Ishikawa (cell line): ENCODE results near the gene CXCL8.

Experiments used
- CEBPB ChIP-seq: IDR thresholded peaks from 2 replicates; pipeline ENCODE4 v1.6.1; 2012
- CREB1 ChIP-seq: IDR thresholded peaks from 2 replicates; pipeline ENCODE4 v1.6.1; 2012; ENCODE audit warnings: low read depth
- EGR1 ChIP-seq: IDR thresholded peaks from 2 replicates; pipeline ENCODE4 v1.6.1; 2012
- EP300 ChIP-seq: IDR thresholded peaks from 2 replicates; pipeline ENCODE4 v1.6.1; 2012; ENCODE audit warnings: borderline replicate concordance
- FOXM1 ChIP-seq: IDR thresholded peaks from 2 replicates; pipeline ENCODE4 v1.6.1; 2012; ENCODE audit warnings: low read depth, borderline replicate concordance
- MAX ChIP-seq: IDR thresholded peaks from 2 replicates; pipeline ENCODE4 v1.6.1; 2012
- NFIC ChIP-seq: IDR thresholded peaks from 2 replicates; pipeline ENCODE4 v1.6.1; 2012
- RAD21 ChIP-seq: IDR thresholded peaks from 2 replicates; pipeline ENCODE4 v1.6.1; 2012; ENCODE audit warnings: low read depth
- TAF1 ChIP-seq: IDR thresholded peaks from 2 replicates; pipeline ENCODE4 v1.6.1; 2012; ENCODE audit warnings: low read depth, mild to moderate bottlenecking
- TCF12 ChIP-seq: IDR thresholded peaks from 2 replicates; pipeline ENCODE4 v1.6.1; 2012; ENCODE audit warnings: low read depth
- TEAD4 ChIP-seq: IDR thresholded peaks from 2 replicates; pipeline ENCODE4 v1.6.1; 2012
- YY1 ChIP-seq: IDR thresholded peaks from 2 replicates; pipeline ENCODE4 v1.6.1; 2012; ENCODE audit warnings: low read depth
- ZBTB7A ChIP-seq: IDR thresholded peaks from 2 replicates; pipeline ENCODE4 v1.6.1; 2012; ENCODE audit warnings: low read depth
- TF ChIP-seq, protein P1 (sequence below): IDR thresholded peaks from 2 replicates; pipeline ENCODE4 v1.6.1; 2012
- TF ChIP-seq, protein P2 (sequence below): IDR thresholded peaks from 2 replicates; pipeline ENCODE4 v1.6.1; 2012; ENCODE audit warnings: low read depth, mild to moderate bottlenecking

CXCL8 gene

GRCh38 chr4:73701116-73701515, 39.3 kb upstream of the CXCL8 start:
- no peak for TF ChIP-seq FOXM1
- TF ChIP-seq TCF12 = no peak
- no peak for TF ChIP-seq YY1
- TF ChIP-seq TEAD4 = no peak
- TF ChIP-seq NFIC = no peak
- TF ChIP-seq, protein P1, sequence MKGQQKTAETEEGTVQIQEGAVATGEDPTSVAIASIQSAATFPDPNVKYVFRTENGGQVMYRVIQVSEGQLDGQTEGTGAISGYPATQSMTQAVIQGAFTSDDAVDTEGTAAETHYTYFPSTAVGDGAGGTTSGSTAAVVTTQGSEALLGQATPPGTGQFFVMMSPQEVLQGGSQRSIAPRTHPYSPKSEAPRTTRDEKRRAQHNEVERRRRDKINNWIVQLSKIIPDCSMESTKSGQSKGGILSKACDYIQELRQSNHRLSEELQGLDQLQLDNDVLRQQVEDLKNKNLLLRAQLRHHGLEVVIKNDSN = no peak
- TF ChIP-seq EP300 = no peak
- TF ChIP-seq CEBPB = no peak

DNA sequence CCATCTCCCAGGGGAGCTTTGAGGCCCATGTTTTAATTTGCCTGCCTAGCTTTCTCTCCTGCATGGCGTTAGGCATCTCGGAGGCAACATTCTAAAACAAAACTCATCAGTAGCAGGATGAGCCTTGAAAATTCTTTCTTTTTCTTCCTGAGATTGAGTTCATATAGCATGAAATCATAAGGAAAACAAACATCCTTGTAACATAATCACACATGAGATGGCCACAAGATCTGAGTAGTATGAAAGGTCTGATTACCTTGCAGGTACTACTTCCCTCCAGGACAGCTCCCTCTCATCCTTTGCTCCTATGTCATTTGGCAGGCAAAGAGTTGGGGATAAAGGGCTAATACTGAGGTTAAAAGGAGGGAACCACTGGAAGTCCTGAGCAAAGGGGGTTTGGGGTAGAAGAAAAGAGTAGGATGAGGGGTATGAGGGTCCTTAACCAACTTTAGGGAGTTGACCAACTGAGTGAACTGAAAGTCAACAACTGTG, 37.5 kb upstream of the CXCL8 start:
- TF ChIP-seq, protein P2, sequence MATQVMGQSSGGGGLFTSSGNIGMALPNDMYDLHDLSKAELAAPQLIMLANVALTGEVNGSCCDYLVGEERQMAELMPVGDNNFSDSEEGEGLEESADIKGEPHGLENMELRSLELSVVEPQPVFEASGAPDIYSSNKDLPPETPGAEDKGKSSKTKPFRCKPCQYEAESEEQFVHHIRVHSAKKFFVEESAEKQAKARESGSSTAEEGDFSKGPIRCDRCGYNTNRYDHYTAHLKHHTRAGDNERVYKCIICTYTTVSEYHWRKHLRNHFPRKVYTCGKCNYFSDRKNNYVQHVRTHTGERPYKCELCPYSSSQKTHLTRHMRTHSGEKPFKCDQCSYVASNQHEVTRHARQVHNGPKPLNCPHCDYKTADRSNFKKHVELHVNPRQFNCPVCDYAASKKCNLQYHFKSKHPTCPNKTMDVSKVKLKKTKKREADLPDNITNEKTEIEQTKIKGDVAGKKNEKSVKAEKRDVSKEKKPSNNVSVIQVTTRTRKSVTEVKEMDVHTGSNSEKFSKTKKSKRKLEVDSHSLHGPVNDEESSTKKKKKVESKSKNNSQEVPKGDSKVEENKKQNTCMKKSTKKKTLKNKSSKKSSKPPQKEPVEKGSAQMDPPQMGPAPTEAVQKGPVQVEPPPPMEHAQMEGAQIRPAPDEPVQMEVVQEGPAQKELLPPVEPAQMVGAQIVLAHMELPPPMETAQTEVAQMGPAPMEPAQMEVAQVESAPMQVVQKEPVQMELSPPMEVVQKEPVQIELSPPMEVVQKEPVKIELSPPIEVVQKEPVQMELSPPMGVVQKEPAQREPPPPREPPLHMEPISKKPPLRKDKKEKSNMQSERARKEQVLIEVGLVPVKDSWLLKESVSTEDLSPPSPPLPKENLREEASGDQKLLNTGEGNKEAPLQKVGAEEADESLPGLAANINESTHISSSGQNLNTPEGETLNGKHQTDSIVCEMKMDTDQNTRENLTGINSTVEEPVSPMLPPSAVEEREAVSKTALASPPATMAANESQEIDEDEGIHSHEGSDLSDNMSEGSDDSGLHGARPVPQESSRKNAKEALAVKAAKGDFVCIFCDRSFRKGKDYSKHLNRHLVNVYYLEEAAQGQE = peak; percentile 51; the same call in 1 of the 2 replicates
- TF ChIP-seq EP300 = no peak
- TF ChIP-seq NFIC = no peak

DNA sequence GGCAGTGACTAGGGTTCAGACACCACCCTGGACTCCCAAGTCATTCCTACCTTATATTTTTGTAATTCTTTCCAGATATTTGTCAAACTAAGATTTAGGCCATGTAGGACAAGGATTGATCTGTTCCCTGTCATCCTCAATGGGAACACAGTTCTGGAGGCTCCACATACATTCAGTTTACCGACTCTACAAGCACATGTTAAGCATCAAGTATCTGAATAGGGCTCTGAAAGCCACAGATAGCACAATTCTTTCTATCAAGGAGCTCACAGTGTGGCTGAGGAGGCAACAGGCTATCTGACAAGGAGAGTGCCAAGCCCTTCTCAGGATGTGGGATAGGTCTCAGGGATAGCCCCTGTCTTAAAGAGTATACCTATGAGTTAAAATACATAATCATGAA, 37.0 kb upstream of the CXCL8 start:
- TF ChIP-seq MAX = no peak
- TF ChIP-seq, protein P1 = no peak
- TF ChIP-seq CREB1 = no peak
- TF ChIP-seq ZBTB7A = no peak
- no peak for TF ChIP-seq NFIC
- TF ChIP-seq EP300 = no peak
- no peak for TF ChIP-seq CEBPB
- no peak for TF ChIP-seq TAF1
- no peak for TF ChIP-seq FOXM1
- no peak for TF ChIP-seq EGR1

DNA sequence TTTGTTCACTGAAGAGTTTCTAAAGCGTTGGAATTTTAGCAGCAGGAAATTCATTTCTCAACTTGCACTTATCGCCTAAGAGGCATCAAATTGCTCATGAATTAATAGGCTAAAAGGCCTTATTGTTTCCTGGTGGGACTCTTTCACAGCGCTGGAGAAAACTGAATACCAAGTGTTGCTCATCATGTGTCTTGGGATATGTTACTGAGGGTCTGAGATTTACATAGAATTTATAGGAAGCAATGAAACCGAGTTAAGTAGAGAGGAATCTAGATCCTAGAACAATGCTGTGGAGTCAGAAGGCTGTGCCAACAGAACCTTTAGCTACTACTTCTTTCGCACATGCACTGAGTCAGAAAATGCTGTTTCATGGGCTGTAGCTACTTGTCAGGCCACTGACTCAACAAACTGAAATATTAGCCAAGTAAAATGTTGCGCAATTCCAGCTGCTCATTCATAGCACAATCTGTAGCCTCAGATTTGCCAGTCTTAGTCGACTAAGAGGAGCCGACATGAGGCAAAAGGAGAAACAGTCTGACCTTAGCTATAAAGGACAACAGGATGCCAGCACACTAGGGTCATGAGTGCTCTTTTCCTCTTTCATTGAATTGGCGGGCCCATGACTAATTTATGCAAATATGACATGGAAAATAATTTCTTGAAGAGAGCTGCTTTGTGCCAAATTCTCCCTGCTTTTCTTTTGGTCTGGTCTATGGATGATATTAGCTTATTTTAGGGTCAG, 35.9 kb upstream of the CXCL8 start:
- peak; percentile 59 for TF ChIP-seq MAX
- TF ChIP-seq RAD21 = peak; percentile 39; the same call in 1 of the 2 replicates
- TF ChIP-seq TEAD4 = peak; percentile 78
- TF ChIP-seq NFIC = peak; percentile 81
- TF ChIP-seq TCF12 = peak; percentile 96
- TF ChIP-seq, protein P2 = no peak
- TF ChIP-seq, protein P1 = no peak
- TF ChIP-seq EGR1 = no peak
- peak; percentile 93 for TF ChIP-seq EP300
- TF ChIP-seq CREB1 = no peak; the same call in 1 of the 2 replicates
- peak; percentile 100 for TF ChIP-seq CEBPB
- peak; percentile 33; the same call in 1 of the 2 replicates for TF ChIP-seq YY1
- TF ChIP-seq FOXM1 = peak; percentile 97

DNA sequence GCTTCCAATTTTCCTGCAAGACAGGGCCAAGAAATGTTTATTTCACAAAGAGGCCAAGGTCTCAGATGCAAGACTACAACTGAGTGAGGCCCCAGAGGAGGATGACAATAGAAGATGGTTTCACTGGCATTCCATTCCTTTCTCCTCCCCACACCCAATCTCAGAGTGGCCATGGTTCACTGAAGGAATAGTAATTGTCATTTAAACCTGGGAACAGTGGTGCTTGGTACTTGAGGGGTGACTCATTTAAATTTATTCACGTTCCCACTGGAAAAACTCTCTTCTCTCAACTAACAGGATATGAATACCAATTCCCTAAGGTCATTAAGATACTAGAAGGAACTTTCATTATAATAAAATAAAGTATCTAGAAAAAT, 35.3 kb upstream of the CXCL8 start:
- TF ChIP-seq TAF1 (no peak), RAD21 (peak; percentile 7; the same call in 1 of the 2 replicates), TEAD4 (peak; percentile 82), EP300 (peak; percentile 85), FOXM1 (0 out of 2 replicates have a peak, but pooled peaks have one; percentile 16)
